Occipital lobe (tissue), 2 donors: Measurements from ENCODE around the gene ITPRIPL1. TPM values are rescaled to one million over a fixed set of nuclear protein-coding genes. Genes with fewer than 3 reads are reported as not detected.
"Not testable (repeated sequence)": the region's sequence is repeated elsewhere in the genome, so short reads cannot be mapped to it uniquely, and the experiment has no call there.

Source experiments
- DNase-seq: peaks from one replicate; lab custom pipeline; 2025; lab: John Stamatoyannopoulos, UW
- total RNA-seq: library from RNA; depleted of rRNA; stranded (reverse); fragments of >200 nt; gene quantifications from one replicate; pipeline ENCODE4 v1.2.3, GENCODE V29; 2014

Gene ITPRIPL1
- total RNA-seq = 7.5 TPM

- no peak for DNase-seq
These were observed at the start of gene ITPRIPL1 for GRCh38 chr2:96325041-96325883. Gene ITPRIPL1 (plus strand): TSS chr2:96325317. CDS start chr2:96325840, 523 bp downstream.

GRCh38 chr2:96276787-96277499 is 48.2 kb upstream of the ITPRIPL1 start:
- DNase-seq = no peak

GRCh38 chr2:96287273-96287856 is 37.8 kb upstream of the ITPRIPL1 start:
- no peak for DNase-seq

- no peak for DNase-seq
These were observed 33.4 kb upstream of the ITPRIPL1 start for GRCh38 chr2:96291751-96292150.

- DNase-seq = not testable (repeated sequence)
These were observed 30.8 kb upstream of the ITPRIPL1 start for GRCh38 chr2:96294271-96294670.

GRCh38 chr2:96296925-96297324 is 28.2 kb upstream of the ITPRIPL1 start:
- DNase-seq = no peak

- no peak for DNase-seq
These were observed 23.3 kb upstream of the ITPRIPL1 start for GRCh38 chr2:96301865-96302264.

- no peak for DNase-seq
These were observed 20.5 kb upstream of the ITPRIPL1 start for GRCh38 chr2:96304606-96305005.

- peak; percentile 84 for DNase-seq
These were observed 19.8 kb upstream of the ITPRIPL1 start, which contains the start of gene SNRNP200 for GRCh38 chr2:96305091-96305978. Gene SNRNP200 (minus strand): TSS chr2:96305546. CDS start chr2:96305437, 109 bp downstream.

GRCh38 chr2:96305979-96306308 is 19.2 kb upstream of the ITPRIPL1 start:
- DNase-seq = no peak

- no peak for DNase-seq
These were observed 18.7 kb upstream of the ITPRIPL1 start for GRCh38 chr2:96306370-96306769.

- DNase-seq = no peak
These were observed 16.9 kb upstream of the ITPRIPL1 start for GRCh38 chr2:96308248-96308647.

GRCh38 chr2:96315005-96315399 is 10.1 kb upstream of the ITPRIPL1 start:
- DNase-seq = no peak

GRCh38 chr2:96315400-96316071 is 9.6 kb upstream of the ITPRIPL1 start:
- no peak for DNase-seq

- no peak for DNase-seq
These were observed 8.1 kb upstream of the ITPRIPL1 start for GRCh38 chr2:96316999-96317398.

- no peak for DNase-seq
These were observed 7.5 kb upstream of the ITPRIPL1 start for GRCh38 chr2:96317584-96317997.

GRCh38 chr2:96318723-96319122 is 6.4 kb upstream of the ITPRIPL1 start:
- no peak for DNase-seq

- no peak for DNase-seq
These were observed 5.7 kb upstream of the ITPRIPL1 start for GRCh38 chr2:96319396-96319795.

GRCh38 chr2:96320326-96320725 is 4.8 kb upstream of the ITPRIPL1 start:
- DNase-seq = no peak

GRCh38 chr2:96320728-96321622 is 4.1 kb upstream of the ITPRIPL1 start:
- peak; percentile 44 for DNase-seq
